Mucosa of descending colon (tissue), 3 donors: ENCODE results near the gene DCAKD. TPM values are rescaled to one million over a fixed set of nuclear protein-coding genes. Genes with fewer than 3 reads are reported as not detected.
A peak's percentile ranks its signal among the peaks of the same experiment; 100 is the strongest.

Source experiments
- ATAC-seq: fragments of 200-7000 bp; cut with Tn5 transposase; one replicate; pipeline ENCODE4 v1.9.1; 2020; ENCODE audit warnings: mild to moderate bottlenecking, moderate library complexity
- DNase-seq, 3 donors: peaks; one replicate each; pipeline ENCODE4 v3.0.0-alpha.2; 2020
- H3K36me3 ChIP-seq: fragments of 200-600 bp; one replicate; pipeline ENCODE4 v1.8.0; 2021; ENCODE audit warnings: low read depth, mild to moderate bottlenecking
- H3K4me1 ChIP-seq: fragments of 200-600 bp; one replicate; pipeline ENCODE4 v1.8.0; 2021; ENCODE audit warnings: low read depth, mild to moderate bottlenecking
- H3K4me3 ChIP-seq: fragments of 200-600 bp; one replicate; pipeline ENCODE4 v1.8.0; 2021; ENCODE audit warnings: mild to moderate bottlenecking
- H3K9me3 ChIP-seq: fragments of 200-600 bp; one replicate; pipeline ENCODE4 v1.8.0; 2021; ENCODE audit warnings: mild to moderate bottlenecking
- intact Hi-C, 2 donors: fragments of 100-400 bp; cut with DNase I in 1 of 2; cut with micrococcal nuclease in 1 of 2; formaldehyde crosslinking; loops; one replicate each; pipeline versions ENCODE4 v1.11.0 to v1.11.1; 2022; cut with DNase I, micrococcal nuclease
- total RNA-seq, 3 donors: library from RNA; stranded (reverse); fragmentation: NEBNext Ultra II Directional in 2 of 3; extraction: Animal tissue kit (Norgen Biotek cat#: 25700) in 2 of 3; gene quantifications; one replicate each; pipeline versions ENCODE4 v1.2.1 to v1.2.4, GENCODE V29; 2021 to 2023
- TF ChIP-seq, protein P1 (sequence below): fragments of 200-600 bp; IDR thresholded peaks from one replicate; pipeline ENCODE4 v1.8.0; 2022; ENCODE audit warnings: antibody characterized with exemption, mild to moderate bottlenecking
- donor health status: DM: no; HTN: no; CAD: no; lungs with moderate emphysema.
- donor health status: DM: no; HTN: no; CAD: no.
- donor health status: DM: no; HTN: yes; CAD: no.

DCAKD gene
- total RNA-seq, 3 donors from 2014 or later: 21.6 to 29.0 (median 24.8) TPM

DNA sequence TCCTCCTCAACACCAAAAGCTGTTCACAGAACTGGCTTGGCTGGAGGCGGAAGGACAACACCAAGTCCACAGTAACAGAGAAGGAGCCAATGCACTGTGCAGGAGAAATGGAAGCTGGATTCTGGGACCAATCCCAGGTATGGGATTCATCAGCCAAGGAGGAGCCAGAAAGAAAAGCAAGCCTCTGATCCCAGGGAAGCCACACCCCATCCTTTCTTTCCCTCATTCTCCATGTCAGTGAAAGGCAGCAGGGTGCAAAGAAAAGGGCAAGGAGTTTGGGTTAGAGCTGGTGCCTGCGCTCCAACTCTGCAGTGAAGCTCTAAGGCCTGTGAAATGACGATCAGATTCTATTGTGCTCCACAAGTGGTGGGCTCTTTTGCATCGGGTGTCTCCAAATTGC is 11.0 kb downstream of the DCAKD start:
- TF ChIP-seq, protein P1, sequence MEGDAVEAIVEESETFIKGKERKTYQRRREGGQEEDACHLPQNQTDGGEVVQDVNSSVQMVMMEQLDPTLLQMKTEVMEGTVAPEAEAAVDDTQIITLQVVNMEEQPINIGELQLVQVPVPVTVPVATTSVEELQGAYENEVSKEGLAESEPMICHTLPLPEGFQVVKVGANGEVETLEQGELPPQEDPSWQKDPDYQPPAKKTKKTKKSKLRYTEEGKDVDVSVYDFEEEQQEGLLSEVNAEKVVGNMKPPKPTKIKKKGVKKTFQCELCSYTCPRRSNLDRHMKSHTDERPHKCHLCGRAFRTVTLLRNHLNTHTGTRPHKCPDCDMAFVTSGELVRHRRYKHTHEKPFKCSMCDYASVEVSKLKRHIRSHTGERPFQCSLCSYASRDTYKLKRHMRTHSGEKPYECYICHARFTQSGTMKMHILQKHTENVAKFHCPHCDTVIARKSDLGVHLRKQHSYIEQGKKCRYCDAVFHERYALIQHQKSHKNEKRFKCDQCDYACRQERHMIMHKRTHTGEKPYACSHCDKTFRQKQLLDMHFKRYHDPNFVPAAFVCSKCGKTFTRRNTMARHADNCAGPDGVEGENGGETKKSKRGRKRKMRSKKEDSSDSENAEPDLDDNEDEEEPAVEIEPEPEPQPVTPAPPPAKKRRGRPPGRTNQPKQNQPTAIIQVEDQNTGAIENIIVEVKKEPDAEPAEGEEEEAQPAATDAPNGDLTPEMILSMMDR: no peak
- Histone ChIP-seq H3K4me1 (peaks cover 27% of the 10 kb centered on the region), H3K36me3 (no peaks in the 10 kb centered on the region), H3K9me3 (no peaks in the 10 kb centered on the region), H3K4me3 (no peak overlapping the region)
- intact Hi-C loops: no loop called here
- no peak for ATAC-seq
- DNase-seq: no peak

DNA sequence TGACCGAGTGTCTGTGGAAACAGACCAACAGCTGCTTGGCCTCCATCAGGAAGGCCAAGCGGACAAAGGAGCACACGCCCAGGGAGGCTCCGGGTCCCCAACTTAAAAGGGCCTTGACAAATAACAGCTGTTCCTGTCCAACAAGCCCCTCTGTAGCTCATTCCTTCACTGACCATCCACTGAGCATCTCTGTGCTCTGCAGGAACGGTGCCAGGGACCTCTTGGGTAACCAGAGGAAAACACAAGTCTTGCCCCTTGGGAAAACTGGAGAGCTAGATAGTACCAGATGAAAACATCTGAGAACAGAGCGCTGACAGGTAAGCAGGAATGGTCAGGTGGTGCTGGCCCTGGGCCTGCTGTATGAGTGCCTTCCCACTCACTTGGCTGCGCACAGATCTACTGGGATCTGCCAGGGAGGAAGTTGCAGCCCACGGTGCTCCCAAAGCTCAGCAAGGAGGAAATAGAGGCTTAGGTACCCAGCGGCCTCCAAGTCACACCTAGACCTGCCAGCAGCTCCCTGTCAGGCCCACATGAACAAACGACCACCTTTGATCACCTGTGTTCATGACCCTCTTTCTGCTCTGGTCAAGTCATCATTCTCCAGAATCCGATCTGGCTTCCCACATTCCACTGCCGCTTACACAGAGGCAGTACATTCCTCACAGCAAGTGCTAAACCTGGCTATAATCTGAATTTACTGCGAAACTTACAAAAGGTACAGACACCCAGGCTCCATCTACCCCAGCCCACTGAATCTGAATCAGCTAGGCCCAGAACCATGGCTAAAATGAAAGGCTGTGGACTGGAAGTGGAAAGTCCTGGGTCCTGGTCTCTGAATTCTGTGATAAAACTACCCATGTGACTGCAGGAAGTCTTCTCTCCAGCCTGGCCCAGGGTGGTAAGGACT is 12.5 kb downstream of the DCAKD start:
- intact Hi-C loops: loop anchor here in 1 of 2 donors (10.0 kb wide), 1 partner anchor 264 kb away; no protein-coding TSS in a partner anchor
- Histone ChIP-seq H3K9me3 (no peaks in the 10 kb centered on the region), H3K4me1 (peaks cover 28% of the 10 kb centered on the region), H3K4me3 (no peak overlapping the region), H3K36me3 (no peaks in the 10 kb centered on the region)
- TF ChIP-seq, protein P1: no peak
- DNase-seq (peak in 2 of 3 donors; percentile 39 to 54), ATAC-seq (peak; percentile 47)

DNA sequence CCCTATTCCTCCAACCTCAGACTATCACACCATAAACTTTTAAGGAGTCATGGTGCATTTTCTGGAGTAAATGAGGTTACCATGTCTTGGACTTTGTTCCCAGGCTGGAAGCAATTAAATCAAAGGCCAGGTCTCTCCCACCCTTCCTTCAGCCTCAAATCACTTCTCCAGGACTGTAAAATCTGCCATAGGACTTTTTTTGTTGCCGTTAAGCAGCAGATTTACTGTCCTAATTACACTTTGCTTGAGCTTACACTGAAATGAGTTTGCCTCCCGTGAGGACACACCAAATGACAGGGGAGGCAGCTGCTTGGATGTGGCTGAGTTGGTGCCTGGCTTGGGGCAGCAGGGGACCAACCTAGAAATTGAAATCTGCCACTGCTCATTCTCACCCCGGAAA is 14.7 kb downstream of the DCAKD start:
- Histone ChIP-seq H3K9me3 (no peaks in the 10 kb centered on the region), H3K4me3 (no peak overlapping the region), H3K4me1 (peaks cover 28% of the 10 kb centered on the region), H3K36me3 (no peaks in the 10 kb centered on the region)
- DNase-seq (peak in 1 of 3 donors; percentile 51), ATAC-seq (peak; percentile 87)
- TF ChIP-seq, protein P1: no peak
- intact Hi-C loops: loop anchor here in 1 of 2 donors (10.0 kb wide), 1 partner anchor 262 kb away; no protein-coding TSS in a partner anchor

DNA sequence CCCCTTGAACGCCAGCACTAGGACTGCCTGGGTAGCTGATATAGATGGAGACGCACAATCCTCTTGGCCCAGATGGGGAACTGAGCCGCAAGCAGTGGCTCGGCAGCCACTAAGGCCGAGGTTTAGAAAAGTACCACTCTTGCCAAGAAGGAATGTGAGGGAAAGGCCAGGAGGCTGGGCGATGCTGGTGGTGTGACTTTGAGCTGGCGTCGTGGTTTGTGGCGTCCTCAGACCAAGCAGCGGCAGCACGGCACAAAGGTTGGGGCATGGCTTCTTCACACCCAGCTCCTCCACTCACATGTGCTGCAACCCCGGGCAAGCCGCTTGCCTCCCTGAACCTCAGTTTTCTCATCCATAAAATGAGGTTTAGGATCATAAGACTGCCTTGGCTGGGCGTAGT is 15.6 kb downstream of the DCAKD start:
- H3K4me3 ChIP-seq: no peak overlapping the region
- ATAC-seq (no peak), DNase-seq (peak in 1 of 3 donors; percentile 50)
- no peaks in the 10 kb centered on the region for H3K9me3 ChIP-seq
- no peaks in the 10 kb centered on the region for H3K36me3 ChIP-seq
- H3K4me1 ChIP-seq: peaks cover 28% of the 10 kb centered on the region
- intact Hi-C loops: loop anchor here in 1 of 2 donors (10.0 kb wide), 1 partner anchor 261 kb away; no protein-coding TSS in a partner anchor
- TF ChIP-seq, protein P1: no peak

DNA sequence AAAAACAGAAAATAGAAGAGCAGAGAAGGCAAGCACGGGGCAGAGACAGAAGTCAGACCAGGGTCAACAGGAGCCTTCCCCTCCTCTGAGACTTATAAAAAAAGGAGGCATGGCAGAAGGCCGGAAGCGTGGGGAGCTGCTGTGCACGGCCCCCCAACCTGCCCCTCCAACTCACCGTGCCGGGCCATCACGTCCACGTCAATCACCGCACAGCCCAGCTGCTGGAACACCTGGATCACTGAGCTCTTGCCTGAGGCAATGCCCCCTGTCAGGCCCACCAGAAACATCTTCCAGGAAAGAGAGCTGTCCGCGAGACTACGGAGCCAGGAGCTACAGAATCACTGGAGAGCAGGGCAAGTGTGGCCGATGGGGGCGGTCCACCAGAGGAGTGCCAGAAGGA is 16.8 kb downstream of the DCAKD start:
- intact Hi-C loops: loop anchor here in 1 of 2 donors (10.0 kb wide), 1 partner anchor 260 kb away; no protein-coding TSS in a partner anchor
- ATAC-seq: no peak

More for the DNA sequence above, 16.8 kb downstream of the DCAKD start:
- Histone ChIP-seq H3K9me3 (no peaks in the 10 kb centered on the region), H3K4me1 (peaks cover 28% of the 10 kb centered on the region), H3K36me3 (no peaks in the 10 kb centered on the region), H3K4me3 (no peak overlapping the region)
- DNase-seq: no peak
- TF ChIP-seq, protein P1: no peak
